ENCODE measurements around the gene SEL1L. TPM values are rescaled to one million over a fixed set of nuclear protein-coding genes. Genes with fewer than 3 reads are reported as not detected.

SEL1L gene
- total RNA-seq, 2 donors from 2014 or later, result 42.2 to 81.4 TPM

DNA sequence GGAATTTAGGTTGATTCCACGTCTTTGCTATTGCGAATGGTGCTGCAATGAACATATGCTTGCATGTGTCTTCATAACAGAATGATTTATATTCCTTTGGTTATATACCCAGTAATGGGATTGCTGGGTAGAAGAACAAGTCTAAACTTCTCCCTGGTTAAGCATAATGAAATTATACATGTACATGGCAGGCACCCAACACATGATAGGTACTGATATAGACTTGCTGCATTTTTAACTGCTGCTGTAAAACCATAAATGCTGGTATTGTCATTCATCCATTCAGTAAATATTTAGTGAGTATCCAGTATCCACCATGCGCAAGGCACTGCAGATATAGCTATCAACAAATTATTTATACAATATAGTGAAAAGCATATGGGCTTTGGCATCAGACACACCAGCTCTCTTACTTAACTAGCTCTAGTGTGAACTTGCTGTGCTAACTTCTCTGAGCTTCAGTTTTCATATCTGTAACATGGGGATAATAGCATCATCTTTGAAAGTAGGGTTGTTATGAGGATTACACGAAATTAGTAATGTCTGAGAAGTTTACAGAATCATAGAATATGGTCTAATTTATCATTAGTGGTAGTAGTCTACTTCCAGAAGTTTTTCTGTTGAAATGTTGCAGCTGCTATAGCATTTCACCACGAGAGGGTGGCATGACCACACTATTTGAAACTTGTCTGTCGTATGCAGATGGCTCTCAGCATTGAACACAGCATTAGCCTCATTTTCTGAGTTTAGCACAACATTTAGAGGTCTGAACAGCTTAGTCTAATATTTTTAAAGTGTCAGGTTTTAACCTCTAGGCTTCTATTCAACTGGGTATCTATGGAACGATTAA is 32.0 kb upstream of the SEL1L start:
- no peaks in the 10 kb centered on the region for H3K27me3 ChIP-seq (replicated peaks; ENCODE audit: insufficient read depth)
- no peak overlapping the region for H3K27ac ChIP-seq
- H3K4me1 ChIP-seq (replicated peaks), result no peaks in the 10 kb centered on the region
- 40% methylated on average over 7 of the region's 7 CpGs for WGBS
- no peaks in the 10 kb centered on the region for H3K36me3 ChIP-seq
- H3K9me3 ChIP-seq, result no peaks in the 10 kb centered on the region
- TF ChIP-seq POLR2AphosphoS5 (IDR thresholded peaks at IDR 0.05), result no peak
- TF ChIP-seq, protein P1, sequence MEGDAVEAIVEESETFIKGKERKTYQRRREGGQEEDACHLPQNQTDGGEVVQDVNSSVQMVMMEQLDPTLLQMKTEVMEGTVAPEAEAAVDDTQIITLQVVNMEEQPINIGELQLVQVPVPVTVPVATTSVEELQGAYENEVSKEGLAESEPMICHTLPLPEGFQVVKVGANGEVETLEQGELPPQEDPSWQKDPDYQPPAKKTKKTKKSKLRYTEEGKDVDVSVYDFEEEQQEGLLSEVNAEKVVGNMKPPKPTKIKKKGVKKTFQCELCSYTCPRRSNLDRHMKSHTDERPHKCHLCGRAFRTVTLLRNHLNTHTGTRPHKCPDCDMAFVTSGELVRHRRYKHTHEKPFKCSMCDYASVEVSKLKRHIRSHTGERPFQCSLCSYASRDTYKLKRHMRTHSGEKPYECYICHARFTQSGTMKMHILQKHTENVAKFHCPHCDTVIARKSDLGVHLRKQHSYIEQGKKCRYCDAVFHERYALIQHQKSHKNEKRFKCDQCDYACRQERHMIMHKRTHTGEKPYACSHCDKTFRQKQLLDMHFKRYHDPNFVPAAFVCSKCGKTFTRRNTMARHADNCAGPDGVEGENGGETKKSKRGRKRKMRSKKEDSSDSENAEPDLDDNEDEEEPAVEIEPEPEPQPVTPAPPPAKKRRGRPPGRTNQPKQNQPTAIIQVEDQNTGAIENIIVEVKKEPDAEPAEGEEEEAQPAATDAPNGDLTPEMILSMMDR (IDR thresholded peaks at IDR 0.05), result peak in 3 of 4 experiments; percentile 24 to 52 (median 44)
- no peak for DNase-seq (ENCODE audit: low spot score)
- H3K4me3 ChIP-seq, result no peak overlapping the region
- intact Hi-C loops (cut with DNase I), result no loop called here

DNA sequence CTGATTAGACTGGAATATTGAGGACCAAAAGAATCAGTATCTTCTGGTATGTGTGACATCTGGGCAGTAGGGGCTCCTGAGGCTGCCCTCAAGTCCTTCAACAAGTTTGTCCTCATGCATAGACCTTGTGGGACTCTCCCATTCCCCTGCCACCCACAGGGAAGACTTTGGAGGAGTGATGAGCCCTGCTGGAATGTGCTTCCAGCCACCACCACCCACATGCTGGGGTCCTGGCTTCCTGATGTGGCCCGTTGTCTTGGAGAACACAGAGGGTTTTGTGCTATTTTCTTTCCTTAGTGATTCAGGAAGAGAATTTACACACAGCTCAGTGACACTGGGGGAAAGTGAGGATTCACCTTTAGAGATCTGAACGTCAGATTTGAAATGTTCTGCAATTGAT is 29.2 kb upstream of the SEL1L start:
- Histone ChIP-seq H3K4me1 (replicated peaks) (no peaks in the 10 kb centered on the region), H3K27ac (no peak overlapping the region), H3K27me3 (replicated peaks; ENCODE audit: insufficient read depth) (no peaks in the 10 kb centered on the region), H3K4me3 (no peak overlapping the region), H3K9me3 (no peaks in the 10 kb centered on the region), H3K36me3 (no peaks in the 10 kb centered on the region)
- intact Hi-C loops (cut with DNase I), result no loop called here
- 80% methylated on average over 2 of the region's 2 CpGs for WGBS
- DNase-seq (ENCODE audit: low spot score), result no peak
- TF ChIP-seq, protein P1 (IDR thresholded peaks at IDR 0.05), result no peak
- TF ChIP-seq POLR2AphosphoS5 (IDR thresholded peaks at IDR 0.05) (no peak), POLR2A (IDR thresholded peaks at IDR 0.05) (no peak)

GRCh38 chr14:81561084-81561775 is 27.6 kb upstream of the SEL1L start:
- intact Hi-C loops (cut with DNase I), result no loop called here
- 42% methylated on average over 10 of the region's 10 CpGs for WGBS
- H3K4me1 ChIP-seq (replicated peaks), result no peaks in the 10 kb centered on the region
- no peaks in the 10 kb centered on the region for H3K36me3 ChIP-seq
- H3K4me3 ChIP-seq, result no peak overlapping the region
- H3K27ac ChIP-seq, result no peak overlapping the region
- DNase-seq (ENCODE audit: low spot score), result no peak
- H3K27me3 ChIP-seq (replicated peaks; ENCODE audit: insufficient read depth), result no peaks in the 10 kb centered on the region
- H3K9me3 ChIP-seq, result no peaks in the 10 kb centered on the region
- TF ChIP-seq POLR2AphosphoS5 (IDR thresholded peaks at IDR 0.05) (no peak), POLR2A (IDR thresholded peaks at IDR 0.05) (no peak)
- TF ChIP-seq, protein P1 (IDR thresholded peaks at IDR 0.05), result no peak

- no peak for DNase-seq (ENCODE audit: low spot score)
- intact Hi-C loops (cut with DNase I), result no loop called here
- H3K36me3 ChIP-seq, result no peaks in the 10 kb centered on the region
- H3K4me3 ChIP-seq, result no peak overlapping the region
- whole genome bisulfite sequencing, result 68% methylated on average over 3 of the region's 3 CpGs
- TF ChIP-seq, protein P1 (IDR thresholded peaks at IDR 0.05), result no peak
- TF ChIP-seq POLR2A (IDR thresholded peaks at IDR 0.05) (no peak), POLR2AphosphoS5 (IDR thresholded peaks at IDR 0.05) (no peak)
- H3K9me3 ChIP-seq, result no peaks in the 10 kb centered on the region
- H3K4me1 ChIP-seq (replicated peaks), result no peaks in the 10 kb centered on the region
- no peaks in the 10 kb centered on the region for H3K27me3 ChIP-seq (replicated peaks; ENCODE audit: insufficient read depth)
- no peak overlapping the region for H3K27ac ChIP-seq
Observed at GRCh38 chr14:81559385-81559784, 25.7 kb upstream of the SEL1L start.
